Lower leg skin (tissue), 4 donors: ENCODE data around the gene GPR137. TPM values are rescaled to one million over a fixed set of nuclear protein-coding genes. Genes with fewer than 3 reads are reported as not detected.

ENCODE experiments used
- DNase-seq, 2 donors: peaks; one replicate each; pipeline ENCODE4 v3.0.0-alpha.2; 2019; ENCODE audit warnings: low spot score in 2 of 2
- H3K4me3 ChIP-seq: fragments of 200-600 bp; sonication (generic); 2 replicates; pipeline ENCODE4 v1.5.1; 2017; ENCODE audit warnings: mild to moderate bottlenecking, low read depth; ENCODE audit not compliant: poor library complexity, severe bottlenecking
- POLR2A ChIP-seq, 2 donors: fragments of 450-650 bp; IDR thresholded peaks; one replicate each; pipeline ENCODE4 v1.6.1; 2016 to 2017; ENCODE audit warnings: antibody characterized with exemption in 2 of 2, mild to moderate bottlenecking in 1 of 2, moderate library complexity in 1 of 2
- WGBS, 2 donors: methylation state at CpG; one replicate each; pipeline ENCODE4 v1.1.5; 2018; 5-methylcytosine and 5-hydroxymethylcytosine counted together
- intact Hi-C: fragments of 100-400 bp; cut with DNase I; formaldehyde crosslinking; loops from one replicate; pipeline ENCODE4 v1.15.0; 2023; ENCODE audit warnings: low total_unique reads
- total RNA-seq, 4 donors: library from RNA; depleted of rRNA; stranded (reverse); fragments of >200 nt; gene quantifications; one replicate each; pipeline ENCODE4 v1.1.0, GENCODE V29; 2016
- TF ChIP-seq, protein P1 (sequence below), 3 donors: fragments of 450-650 bp; IDR thresholded peaks; one replicate each; pipeline ENCODE4 v1.5.1; 2016; ENCODE audit warnings: antibody characterized with exemption in 3 of 3, mild to moderate bottlenecking in 3 of 3, moderate library complexity in 2 of 3

Gene GPR137
- total RNA-seq, 4 donors from 2014 or later = 12.2 to 31.6 (median 30.4) TPM

DNA sequence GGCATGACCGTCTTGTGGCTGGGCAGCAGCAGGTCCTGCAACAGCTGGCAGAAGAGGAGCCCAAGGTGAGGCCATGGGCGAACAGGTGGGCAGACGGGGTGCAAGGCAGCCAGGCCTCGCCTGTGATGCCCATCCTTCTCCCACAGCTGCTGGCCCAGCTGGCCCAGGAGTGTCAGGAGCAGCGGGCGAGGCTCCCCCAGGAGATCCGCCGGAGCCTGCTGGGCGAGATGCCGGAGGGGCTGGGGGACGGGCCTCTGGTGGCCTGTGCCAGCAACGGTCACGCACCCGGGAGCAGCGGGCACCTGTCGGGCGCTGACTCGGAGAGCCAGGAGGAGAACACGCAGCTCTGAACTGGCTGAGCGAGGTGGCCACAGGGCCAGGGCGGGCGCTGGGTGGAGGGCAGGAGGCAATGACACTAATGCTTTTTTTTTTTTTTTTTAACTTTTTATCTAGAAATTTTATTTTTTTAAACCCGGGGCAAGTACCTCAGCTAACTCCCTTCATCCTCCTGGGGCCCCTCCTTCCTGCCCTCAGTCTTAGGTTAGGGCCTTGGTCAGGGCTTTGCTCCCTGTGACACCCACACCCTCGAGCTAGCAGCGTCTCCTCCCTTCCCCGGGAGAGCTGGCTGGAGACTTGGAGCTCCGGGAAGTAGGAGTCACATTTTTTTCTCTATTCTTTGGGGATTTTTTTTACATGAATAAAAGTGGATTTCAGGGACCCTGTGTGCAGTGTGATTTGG lies 18.3 kb upstream of the GPR137 start:
- WGBS, 2 donors = 42 to 55% methylated on average over 16 to 27 of the region's 27 CpGs
- TF ChIP-seq POLR2A (IDR thresholded peaks at IDR 0.05) = no peak
- TF ChIP-seq, protein P1, sequence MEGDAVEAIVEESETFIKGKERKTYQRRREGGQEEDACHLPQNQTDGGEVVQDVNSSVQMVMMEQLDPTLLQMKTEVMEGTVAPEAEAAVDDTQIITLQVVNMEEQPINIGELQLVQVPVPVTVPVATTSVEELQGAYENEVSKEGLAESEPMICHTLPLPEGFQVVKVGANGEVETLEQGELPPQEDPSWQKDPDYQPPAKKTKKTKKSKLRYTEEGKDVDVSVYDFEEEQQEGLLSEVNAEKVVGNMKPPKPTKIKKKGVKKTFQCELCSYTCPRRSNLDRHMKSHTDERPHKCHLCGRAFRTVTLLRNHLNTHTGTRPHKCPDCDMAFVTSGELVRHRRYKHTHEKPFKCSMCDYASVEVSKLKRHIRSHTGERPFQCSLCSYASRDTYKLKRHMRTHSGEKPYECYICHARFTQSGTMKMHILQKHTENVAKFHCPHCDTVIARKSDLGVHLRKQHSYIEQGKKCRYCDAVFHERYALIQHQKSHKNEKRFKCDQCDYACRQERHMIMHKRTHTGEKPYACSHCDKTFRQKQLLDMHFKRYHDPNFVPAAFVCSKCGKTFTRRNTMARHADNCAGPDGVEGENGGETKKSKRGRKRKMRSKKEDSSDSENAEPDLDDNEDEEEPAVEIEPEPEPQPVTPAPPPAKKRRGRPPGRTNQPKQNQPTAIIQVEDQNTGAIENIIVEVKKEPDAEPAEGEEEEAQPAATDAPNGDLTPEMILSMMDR (IDR thresholded peaks at IDR 0.05) = no peak
- H3K4me3 ChIP-seq = no peak overlapping the region
- DNase-seq = no peak
- intact Hi-C loops = no loop called here

DNA sequence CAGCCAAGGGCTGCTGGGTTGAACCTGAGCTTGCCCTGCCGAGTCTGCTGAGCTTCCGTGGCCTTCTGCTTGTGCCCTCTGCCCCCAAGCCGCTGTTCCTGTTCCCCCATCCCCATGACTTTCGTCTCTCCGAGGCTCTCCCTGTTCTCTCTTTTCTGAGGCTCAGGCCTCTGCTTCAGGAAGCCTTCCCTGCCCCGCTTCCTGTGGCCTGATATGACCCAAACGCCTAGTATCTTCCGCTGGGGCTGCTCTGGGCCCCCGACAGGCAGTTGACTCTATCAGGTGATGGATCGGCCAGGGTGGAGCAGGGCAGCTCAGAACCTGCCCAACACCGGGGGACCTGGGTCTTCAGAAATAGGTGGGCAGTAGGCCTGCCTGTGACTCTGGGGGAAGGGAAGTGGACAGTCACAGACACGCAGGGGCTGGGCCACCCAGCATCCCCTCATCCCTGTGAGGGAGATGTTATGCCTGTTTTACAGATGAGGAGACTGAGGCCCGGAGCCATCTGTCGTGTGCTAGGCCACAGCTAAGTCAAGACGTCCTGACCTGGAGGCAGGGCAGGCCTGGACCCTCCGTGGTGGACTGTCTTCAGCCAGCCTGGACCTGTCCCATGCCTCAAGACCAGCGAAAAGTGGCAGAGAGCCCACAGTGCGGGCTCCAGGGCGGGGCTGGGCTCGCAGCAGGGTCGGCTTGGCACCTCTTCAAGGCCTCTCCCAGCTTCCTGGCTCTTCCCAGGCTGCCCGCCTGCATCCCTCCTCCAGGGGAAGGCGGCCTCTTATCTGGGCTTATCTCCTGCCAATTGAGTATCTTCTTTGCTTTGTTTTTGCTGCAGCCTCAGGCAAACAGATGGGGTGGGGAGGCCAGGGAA lies 17.4 kb upstream of the GPR137 start:
- DNase-seq = peak; percentile 56 to 90
- H3K4me3 ChIP-seq = no peak overlapping the region
- no peak for TF ChIP-seq POLR2A (IDR thresholded peaks at IDR 0.05)
- TF ChIP-seq, protein P1 (IDR thresholded peaks at IDR 0.05) = no peak
- 22 to 29% methylated on average over 14 to 23 of the region's 23 CpGs for WGBS, 2 donors
- intact Hi-C loops = no loop called here

DNA sequence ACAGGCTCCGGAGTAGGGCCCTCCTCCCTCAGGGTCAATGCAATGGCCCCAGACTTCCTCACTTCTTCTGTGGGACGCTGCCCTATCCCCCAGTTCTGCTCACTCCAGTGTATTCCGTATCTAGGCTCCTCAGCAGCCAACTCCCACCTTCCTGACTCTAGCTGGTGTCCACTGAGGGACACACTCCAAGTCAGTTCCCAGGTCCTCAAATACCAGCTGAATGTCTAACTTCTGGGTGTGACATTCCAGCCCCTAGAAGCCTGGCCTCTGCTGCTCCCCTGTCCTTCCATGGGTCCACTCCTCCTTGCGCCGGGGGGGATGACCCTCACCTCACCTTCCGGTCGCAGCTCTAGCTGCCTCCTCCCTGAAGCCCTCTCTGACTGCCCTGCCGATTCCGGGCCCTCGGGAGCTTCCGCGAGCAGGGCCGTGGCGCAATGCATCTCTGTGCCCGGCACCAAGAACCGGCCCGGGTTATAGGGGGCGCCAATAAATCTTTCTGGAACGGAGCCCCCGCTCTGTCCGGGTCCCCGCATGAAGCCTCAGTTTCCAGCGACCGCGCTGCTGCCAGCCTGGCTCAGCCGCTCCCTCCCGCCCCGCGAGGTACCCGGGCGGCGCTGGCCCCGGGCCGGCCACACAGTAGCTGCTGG lies 16.6 kb upstream of the GPR137 start:
- intact Hi-C loops = no loop called here
- TF ChIP-seq POLR2A (IDR thresholded peaks at IDR 0.05) = no peak
- TF ChIP-seq, protein P1 (IDR thresholded peaks at IDR 0.05) = no peak
- peak overlapping the region; percentile 70 for H3K4me3 ChIP-seq
- DNase-seq = peak in 1 of 2 donors; percentile 94
- 1% methylated on average over 19 to 24 of the region's 34 CpGs for WGBS, 2 donors

DNA sequence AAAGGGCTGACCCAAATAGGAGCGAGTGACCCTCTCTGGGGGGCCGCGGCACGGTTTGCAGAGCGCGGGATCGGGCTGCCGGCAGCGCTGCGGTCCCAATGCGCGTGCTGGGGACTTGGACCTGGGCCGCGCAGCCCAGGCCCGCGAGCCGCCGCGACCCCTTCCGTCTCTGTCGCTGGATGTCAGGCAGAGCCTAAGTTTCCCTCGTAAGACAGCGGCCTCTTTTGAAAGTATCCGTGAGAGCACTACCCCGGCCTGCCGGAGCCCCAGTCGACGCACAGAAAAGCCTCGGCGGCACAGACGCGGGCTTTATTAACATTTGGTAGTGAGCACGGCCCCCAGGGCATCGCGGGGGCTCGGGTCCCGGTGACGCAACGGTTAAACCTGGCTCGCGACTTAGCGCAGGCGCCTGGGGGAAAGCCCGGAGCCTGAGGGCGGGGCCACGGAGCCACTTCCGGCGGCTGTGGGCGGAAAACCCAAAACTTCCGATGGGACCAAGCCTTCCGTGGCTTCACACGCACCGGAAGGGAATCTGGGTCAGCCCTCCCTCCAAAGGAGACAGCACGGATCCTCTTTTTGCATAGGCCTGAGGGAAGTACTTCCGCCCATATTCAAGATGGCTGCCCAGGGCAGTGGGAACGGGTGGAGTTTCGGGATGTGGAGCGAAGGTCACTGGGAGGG lies 16.0 kb upstream of the GPR137 start:
- WGBS, 2 donors = 0 to 1% methylated on average over 26 to 34 of the region's 58 CpGs
- intact Hi-C loops = no loop called here

More for the DNA sequence above, 16.0 kb upstream of the GPR137 start:
- peak; percentile 98 to 99 for DNase-seq
- H3K4me3 ChIP-seq = peak overlapping the region; percentile 72
- TF ChIP-seq, protein P1 (IDR thresholded peaks at IDR 0.05) = no peak
- TF ChIP-seq POLR2A (IDR thresholded peaks at IDR 0.05) = no peak
